NCI-H2029 treated with DMSO at 0.1 percent for 48 hours (cell line): ENCODE data around the gene ZNF362.
"Not testable (repeated sequence)": the region's sequence is repeated elsewhere in the genome, so short reads cannot be mapped to it uniquely, and the experiment has no call there.

Source experiments
- DNase-seq: peaks from one replicate; lab custom pipeline; 2025; lab: John Stamatoyannopoulos, UW

Gene ZNF362, protein sequence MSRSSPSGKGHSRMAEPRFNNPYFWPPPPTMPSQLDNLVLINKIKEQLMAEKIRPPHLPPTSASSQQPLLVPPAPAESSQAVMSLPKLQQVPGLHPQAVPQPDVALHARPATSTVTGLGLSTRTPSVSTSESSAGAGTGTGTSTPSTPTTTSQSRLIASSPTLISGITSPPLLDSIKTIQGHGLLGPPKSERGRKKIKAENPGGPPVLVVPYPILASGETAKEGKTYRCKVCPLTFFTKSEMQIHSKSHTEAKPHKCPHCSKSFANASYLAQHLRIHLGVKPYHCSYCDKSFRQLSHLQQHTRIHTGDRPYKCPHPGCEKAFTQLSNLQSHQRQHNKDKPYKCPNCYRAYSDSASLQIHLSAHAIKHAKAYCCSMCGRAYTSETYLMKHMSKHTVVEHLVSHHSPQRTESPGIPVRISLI

DNA sequence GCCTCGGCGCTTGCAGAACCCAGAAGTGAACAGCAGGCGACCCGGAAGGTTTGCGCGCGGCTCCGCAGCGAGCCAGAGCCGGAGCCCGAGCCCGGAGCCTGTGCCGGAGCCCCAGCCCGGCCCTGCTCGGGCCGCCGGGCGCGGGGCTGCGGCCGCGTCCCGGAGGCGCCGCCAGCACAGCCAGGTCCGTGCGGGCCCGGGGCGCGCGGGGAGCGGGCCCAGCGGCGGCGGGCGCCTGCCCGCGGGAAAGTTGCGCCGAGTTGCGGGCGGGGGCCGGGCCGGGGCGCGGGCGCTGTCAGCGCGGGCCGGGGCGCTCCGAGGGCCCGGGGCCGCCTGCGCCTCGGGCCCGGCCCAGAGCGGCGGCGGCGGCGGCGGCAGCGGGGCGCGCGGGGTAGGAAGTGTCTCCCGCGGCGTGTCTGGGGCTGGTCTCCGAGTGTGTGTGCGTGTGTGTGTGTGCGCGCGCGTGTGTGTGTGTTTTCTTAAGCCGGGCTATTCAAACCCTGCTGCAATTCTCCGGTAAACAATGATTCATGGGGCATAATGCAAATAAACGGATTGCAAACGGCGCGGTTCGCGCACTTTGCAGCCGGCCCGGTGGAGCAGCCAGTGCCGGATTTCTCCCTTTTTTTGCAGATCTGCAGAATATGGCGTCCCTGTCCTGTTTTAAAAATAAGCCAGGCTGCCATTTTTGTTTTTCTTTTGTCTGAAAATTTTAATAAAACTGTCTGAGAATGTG, at the start of gene ZNF362:
ZNF362 (plus strand) TSS at position 22 of the 736 bp plus-strand sequence. CDS start 14,083 bp downstream, outside the sequence.
- peak; percentile 16 for DNase-seq

DNA sequence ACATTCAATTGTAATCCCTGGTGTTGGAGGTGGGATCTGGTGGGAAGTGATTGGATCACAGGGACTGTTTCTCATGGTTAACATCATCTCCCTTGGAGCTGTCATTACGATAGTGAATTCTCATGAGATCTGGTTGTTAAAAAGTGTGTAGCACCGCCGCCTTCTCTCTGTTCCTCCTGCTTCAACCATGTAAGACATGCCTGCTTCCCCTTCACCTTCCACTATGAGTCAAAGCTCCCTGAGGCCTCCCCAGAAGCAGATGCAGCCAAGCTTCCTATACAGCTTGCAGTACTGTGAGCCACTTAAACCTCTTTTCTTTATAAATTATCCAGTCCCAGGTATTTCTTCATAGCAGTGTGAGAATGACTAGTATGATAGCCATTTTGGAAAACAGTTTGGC, 44.3 kb upstream of the ZNF362 start:
- DNase-seq: no peak

DNA sequence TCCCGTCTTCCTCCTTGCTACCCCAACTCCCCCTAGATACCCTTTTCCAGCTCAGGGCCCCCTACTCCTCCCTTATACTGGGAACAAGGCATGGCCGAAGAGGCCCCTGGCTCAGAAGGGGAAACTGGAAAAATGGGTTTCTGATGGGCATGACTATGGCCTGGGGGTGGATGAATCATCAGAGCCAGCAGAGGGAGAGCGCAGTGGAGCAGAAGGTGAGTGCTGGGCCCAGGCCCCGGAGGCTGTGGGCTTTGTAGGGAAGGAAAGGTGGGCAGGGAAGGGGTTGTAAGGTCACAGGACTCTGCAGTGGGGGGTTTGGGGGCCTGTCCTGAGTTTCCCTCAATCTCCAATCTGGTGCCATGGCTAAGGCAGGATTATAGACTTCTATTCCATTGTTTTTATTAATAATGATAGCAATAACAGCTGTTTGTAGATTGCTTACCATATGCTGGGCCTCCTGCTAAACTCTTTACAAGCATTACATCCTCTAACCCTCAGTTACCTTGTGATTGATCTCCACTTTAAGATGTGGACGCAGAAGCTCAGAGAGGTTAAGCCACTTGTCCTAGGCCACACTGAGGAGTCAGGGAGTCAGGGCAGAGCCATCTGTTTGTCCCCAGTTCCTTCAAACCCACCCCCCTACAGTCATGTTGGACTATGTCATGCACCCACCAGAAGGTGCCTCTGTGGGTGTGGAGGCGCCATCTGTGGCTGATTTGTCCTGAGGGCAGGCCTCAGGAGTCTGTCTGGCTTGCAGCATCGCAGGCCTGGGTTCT, 36.2 kb upstream of the ZNF362 start:
- no peak for DNase-seq

DNA sequence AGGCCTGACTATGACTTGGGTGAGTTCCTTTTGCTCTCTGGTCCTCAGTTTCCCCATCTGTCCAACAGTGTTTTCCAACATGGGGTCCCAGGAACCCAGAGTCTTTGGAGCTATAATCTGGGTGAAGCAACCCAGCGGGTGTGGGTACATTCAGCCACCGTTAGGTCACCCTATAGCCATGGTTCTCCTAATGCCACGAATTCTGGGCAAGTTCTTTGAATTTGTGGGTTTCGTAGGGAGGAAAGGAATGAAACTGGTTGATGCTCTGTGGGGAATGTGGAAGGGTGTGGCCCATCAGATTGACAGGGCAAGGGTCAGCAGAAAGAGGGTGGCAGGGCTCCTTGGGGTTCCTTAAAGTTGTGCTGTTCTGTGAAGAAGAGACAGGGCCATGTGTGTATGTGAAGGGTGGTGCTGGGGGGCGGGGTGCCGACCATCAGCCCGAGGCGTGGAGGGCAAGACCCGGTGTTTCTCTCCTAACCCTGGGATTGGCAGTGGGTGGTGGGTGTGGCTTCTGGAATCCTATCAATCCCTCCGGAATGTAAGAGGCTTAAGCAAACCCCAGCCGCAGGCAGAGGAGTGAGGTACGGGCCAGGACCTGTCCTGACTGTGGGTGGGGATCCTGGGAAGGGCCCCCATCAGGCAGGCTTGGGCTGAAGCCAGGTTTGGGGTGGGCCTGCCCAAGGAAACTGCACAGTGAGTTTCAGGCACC, 35.5 kb upstream of the ZNF362 start:
- DNase-seq: no peak

DNA sequence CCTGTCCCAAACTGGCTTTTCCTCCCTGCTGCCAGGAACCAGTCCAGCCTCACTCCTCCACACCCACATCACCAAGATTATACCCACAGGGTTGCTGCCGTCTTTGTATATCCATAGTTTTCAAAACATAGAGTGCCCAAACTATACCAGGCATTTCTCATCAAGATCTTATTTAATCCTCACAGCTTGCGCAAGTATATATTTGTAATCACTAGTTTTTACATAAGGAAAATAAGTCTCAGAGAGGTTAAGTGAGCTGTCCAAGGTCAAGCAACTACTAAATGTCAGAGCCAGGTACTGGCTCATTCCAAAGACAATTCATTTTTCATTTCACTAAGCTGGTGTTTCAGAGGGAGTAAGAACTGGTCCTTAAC, 34.9 kb upstream of the ZNF362 start:
- no peak for DNase-seq

DNA sequence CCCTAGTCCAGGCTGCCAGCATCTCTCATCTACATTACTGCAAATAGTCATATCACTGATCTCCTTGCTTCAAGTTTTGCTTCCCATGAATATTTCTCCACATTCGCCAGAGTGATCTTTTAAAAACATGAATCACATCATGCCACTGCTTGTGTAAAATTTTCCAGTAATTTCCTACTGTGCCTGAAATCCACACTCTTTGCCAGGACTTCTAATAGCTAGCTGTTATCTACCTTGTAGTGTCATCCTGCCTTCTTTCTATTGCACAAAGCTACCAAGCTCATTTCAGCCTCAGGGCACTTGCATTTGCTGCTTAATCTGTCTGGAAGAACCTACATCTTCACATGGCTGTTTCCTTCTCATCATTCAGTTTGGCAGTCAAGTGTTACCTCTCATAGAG, 33.9 kb upstream of the ZNF362 start:
- DNase-seq: no peak

DNA sequence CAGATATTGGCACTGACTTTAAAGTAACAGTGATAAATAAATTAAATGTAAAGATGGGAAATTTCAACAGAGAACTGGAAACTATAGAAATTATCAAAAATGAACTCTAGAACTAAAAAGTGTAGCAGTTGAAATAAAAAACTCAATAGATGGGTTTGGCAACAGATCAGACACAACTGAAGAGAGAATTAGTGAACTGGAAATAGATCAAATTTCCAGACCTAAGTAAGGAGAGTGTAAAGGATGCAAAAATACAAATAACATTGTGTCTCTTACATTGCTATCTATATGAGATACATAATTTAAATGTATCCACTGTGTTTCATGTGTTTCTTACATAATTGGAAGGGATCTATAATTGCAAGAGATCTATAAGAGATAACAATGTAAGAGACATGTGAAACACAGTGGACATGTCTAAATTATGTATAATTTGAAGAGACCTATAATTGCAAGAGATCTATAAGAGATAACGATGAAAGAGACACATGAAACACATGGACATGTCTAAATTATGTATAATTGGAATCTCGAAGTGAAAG, 32.1 kb upstream of the ZNF362 start:
- no peak for DNase-seq

DNA sequence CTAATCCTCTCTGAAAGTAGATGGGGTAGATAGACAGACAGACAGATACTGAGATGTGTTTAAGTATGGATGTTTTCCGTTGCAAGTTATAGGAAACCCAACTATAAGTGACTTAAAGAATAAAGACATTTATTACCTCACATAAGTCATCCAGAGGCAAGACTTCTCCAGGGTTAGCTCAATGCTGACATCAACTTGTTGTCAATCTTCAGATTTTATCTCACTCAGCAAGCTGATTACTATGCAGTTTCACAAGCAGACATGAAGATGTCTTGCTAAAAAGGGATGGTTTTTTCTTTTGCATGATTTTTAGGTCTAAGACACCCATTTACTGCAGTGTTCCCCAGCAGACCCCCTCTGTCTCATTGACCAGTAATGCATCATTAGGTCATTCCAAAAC, 30.7 kb upstream of the ZNF362 start:
- DNase-seq: no peak

DNA sequence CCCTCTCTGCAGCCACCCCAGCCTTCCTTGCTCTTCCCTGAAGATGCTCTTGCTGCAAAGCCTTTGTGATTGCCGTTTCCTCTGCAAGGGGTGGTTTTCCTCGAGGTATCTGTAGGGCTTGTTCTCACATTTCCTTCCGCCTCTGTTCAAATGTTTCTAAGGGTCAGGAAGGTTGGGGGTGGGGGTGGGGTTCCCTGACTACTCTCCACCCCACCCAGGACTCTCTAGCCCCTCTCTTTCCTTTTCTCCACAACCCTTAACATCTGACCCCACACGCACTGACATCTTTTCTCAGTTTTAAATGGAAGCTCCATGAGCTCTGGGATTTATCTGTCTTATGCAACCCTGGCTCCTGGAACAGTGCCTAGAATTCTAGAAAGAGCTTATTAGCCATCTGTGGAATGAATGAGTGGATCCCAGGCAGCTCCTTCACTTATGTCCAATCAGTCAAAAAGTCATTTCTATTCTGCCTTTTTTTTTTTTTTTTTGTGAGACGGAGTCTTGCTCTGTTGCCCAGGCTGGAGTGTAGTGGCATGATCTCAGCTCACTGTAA, 27.3 kb upstream of the ZNF362 start:
- no peak for DNase-seq

DNA sequence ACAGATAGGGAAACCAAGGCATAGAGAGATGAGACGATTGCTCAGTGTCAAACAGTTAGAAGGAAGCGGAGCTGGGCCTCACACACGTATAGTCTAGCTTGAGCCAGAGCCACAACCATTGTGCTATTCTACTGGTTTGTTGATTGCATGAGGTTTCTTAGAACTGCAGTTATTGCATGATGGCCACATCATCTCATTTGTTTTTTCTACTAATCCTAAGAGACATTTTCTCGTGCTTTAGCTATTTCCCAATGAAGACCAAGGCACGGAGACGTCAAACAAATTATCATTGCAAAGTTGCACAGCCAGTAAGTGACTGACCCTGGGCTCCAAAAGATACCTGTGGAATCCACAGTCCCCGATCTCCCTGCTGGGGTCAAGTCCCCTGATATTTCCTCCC, 25.1 kb upstream of the ZNF362 start:
- DNase-seq: no peak

DNA sequence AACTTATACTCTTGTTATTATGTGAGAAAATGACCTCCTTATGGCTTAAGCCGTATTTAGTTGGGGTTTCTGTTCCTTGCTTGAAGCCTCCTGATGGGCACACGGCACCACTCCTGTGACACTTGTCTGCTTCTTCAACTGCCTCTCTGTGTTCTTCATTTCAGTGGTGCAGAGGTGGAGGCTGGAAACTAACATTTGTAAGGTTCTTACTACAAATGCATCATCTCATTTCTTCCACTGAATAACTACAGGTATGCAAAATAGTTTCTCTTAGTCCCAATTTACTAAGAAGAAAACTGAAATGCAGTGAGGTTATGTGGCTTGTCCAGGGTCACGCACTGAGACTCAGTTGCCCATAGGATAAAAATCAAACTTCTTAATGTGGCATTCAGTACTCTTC, 23.6 kb upstream of the ZNF362 start:
- no peak for DNase-seq

DNA sequence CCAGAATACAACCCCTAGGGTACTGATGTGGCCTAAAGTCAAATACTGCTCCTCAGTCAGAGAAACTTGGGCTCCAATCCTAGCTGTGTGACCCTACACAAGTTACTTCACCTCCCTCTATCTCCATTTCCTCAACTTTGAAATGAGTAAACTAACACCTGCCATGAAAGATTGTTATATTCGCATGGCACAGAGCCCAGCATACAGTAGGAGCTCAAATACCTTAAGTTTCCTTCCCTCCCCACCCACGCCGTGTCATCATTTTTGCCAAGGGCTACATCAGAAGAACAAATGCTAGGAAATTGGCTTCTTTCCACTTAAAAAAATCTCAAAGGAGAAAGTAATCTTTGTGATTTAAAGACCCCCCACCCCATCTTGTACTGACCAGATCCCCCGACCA, 22.2 kb upstream of the ZNF362 start:
- no peak for DNase-seq

DNA sequence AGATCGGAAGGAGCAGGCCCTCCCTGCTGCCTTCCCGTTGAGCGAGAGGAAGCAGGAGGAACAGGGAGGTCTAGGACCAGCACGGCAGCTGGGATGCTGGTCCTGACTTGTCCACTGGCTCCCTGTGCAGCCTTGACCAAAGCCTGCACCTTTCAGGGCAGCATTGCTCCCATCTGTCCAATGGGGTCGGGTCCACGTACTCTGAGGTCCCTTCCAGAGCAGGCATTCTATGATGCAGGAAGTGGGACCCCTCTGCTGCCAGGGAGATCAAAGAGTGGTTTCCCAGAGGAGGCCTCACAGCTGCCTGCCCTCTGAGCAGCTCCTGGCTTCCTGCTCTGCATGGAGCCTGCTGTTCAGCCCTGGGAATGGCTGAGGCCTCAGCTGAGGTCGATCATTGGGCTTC, 21.7 kb upstream of the ZNF362 start:
- DNase-seq: no peak

DNA sequence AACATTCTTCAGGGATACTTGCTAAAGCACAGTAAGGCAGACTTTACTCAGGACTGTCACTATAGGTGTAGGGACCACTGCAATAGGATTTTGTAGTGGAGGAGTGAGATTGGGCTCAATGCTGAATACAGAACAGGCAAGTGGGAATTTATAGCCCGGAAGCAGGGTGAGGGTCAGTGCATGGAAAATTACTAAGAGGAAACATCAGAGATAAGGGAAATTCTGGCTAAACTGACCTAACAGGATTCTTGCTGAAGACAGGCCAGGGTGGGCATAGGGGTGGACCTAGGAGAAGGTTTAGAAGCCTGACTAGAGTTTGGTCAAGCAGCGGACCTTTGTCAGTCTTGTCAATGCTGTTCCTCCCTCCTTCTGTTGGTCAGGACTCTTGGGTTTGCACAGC, 20.8 kb upstream of the ZNF362 start:
- DNase-seq: no peak

DNA sequence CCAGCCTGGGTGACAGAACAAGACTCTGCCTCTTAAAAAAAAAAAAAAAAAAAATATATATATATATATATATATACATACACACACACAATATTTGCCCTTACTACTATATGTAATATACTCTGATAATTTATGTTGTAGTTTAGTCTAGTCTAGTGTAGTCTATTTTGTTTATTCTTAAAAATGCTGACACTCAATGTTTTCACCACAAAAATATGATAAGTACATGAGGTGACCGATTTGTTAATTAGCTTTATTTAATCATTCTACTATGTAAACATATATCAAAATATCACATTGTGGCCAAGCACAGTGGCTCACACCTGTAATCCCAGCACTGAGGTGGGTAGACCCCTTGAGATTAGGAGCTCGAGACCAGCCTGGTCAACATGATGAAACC, 19.8 kb upstream of the ZNF362 start:
- no peak for DNase-seq

DNA sequence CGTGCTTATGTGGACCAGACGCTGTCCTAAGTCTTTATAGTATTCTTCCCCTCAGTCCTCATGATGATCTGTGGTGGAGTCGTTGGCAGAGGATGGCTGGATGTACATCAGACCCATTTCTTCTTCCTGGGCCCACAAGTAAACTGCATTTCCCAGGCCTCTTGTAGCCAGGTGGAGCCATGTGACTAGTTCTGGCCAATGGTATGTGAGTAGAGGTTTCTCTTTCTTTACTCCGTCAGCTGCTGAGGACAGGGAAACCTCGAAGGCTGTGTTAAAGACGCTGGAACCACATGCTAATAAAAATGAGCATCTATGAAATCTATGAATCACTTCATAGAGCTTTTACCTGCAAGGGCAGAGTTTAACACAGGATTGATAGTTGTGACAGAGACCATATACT, 18.7 kb upstream of the ZNF362 start:
- DNase-seq: no peak

DNA sequence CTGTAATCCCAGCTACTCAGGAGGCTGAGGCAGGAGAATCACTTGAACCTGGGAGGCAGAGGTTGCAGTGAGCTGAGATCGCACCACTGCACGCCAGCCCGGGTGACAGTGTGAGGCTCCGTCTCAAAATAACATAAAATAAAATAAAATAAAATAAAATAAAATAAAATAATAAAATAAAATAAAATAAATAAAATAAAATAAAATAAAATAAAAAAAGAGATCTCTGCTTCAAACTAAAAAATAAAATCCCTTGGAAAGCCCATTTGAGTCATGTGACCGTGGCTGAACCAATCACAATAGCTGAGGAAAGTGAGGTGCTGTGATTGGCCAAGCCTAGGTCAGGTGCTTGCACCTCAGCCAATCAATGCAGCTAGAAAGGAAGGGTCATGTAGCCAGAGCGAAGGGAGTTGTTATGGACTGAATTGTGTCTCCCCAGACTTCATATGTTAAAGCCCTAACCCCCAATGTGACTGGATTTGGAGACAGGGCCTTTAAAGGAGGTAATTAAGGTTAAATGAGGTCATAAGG, 18.0 kb upstream of the ZNF362 start:
- not testable (repeated sequence) for DNase-seq

DNA sequence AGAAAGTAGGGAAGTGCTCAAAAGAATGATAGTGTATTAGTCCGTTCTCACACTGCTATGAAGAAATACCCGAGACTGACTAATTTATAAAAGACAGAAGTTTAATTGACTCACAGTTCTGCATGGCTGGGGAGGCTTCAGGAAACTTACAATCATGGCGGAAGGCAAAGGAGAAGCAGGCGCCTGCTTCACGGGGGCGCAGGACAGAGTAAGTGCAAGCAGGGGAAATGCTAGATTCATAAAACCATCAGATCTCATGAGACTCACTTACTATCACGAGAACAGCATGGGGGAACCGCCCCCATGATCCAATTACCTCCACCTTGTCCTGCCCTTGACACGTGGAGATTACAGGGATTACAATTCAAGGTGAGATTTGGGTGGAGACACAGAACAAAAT, 16.9 kb upstream of the ZNF362 start:
- DNase-seq: not testable (repeated sequence)

DNA sequence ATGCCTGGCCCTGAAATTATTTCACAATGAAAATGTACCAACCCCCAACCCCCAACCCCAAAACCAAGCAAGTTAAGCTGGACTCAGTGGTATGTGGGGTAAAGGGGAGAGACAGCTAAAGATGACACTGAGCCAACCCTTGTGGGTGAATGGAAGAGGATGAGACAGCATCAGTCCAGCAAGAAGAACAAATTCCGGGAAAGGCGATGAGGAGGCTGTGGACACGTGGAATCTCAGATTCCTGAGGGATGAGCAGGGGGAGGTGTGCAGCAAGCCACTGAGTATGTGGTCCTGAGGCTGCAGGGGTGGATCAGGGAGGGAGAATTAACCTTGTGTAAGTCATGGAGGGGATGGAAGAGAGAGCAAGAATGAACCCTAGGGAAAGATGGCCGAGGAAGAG, 14.4 kb upstream of the ZNF362 start:
- no peak for DNase-seq

DNA sequence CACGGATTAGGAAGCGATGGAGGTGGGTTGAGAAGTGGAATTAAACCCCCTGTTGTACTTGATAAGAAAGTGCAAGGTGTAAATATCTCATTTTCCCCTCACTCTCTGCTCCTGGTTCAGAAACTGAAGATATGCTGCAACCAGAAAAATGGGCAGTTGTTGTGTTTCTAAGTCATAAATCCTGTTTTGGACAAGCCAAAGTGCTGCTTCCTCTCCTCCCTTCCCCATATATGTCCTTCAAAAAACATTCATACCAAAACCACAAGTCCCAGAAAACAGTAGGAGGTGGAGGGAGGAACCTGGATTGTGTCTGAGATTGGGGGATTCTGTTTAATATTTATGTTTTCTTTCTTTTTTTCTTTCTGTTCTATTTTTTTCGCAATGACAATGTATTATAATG, 13.6 kb upstream of the ZNF362 start:
- no peak for DNase-seq

DNA sequence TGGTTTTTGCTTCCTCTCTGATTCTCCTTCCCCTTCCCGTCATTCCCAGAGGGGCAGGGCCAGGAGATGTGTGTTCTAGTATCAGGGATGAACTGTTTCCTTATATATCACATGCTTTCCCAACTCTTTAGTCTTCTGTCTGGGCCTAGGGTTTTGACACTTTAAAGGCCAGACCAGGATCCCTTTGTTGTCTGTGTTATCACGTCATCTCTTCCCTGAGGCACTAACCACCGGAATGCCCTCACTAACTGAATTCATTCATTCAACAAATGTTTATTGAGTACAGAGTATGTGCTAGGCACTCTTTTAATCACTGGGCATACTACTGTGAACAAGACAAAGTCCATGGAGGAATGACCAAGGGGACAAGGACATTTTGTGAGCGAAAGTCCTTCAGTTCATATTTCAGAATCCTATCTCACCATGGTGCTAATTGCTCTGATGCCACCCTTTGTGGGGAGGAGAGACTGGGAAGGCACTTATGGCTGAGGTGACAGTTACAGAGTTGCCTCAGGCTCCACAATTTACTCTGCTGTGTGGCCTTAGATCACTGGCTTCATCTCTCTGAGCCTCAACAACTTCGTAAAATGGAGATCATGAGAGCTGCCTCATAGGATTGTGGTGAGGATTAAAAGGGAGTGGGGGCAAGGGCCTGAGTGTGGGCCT, 12.0 kb upstream of the ZNF362 start:
- DNase-seq: no peak
